K562 (cell line): ENCODE results near the gene STK24. TPM values are rescaled to one million over a fixed set of nuclear protein-coding genes. Genes with fewer than 3 reads are reported as not detected.
A peak's percentile ranks its signal among the peaks of the same experiment; 100 is the strongest.

Experiments used
- ATAC-seq: fragments of 200-7000 bp; cut with Tn5 transposase; 3 replicates; pipeline ENCODE4 v1.9.1; 2020; ENCODE audit warnings: moderate library complexity
- BruUV-seq: library from RNA; stranded (reverse); fragments of 400-500 nt; replicated peaks from 2 replicates; lab custom pipeline; 2021; lab: Mats Ljungman, UMichigan
- CTCF ChIA-PET: fragments of 300-600 bp; formaldehyde crosslinking; extraction: SDS; loops from one replicate; lab custom pipeline; 2021; ENCODE audit warnings: low intra/inter-chr PET ratio; lab: Yijun Ruan, JAX
- POLR2A ChIA-PET: fragments of 300-600, 350-650 bp; sonication (Branson Sonifier 250); formaldehyde crosslinking; extraction: SDS; loops from one replicate; lab custom pipeline; 2021; ENCODE audit warnings: antibody characterized with exemption, inconsistent platforms; lab: Yijun Ruan, JAX
- DNase-seq, 4 experiments: peaks; one replicate each; pipeline versions ENCODE4 v3.0.0 to v3.0.0-alpha.2; 2011 to 2018; ENCODE audit warnings: low spot score in 3 of 4, mixed read lengths in 3 of 4; ENCODE audit errors: extremely low read depth in 1 of 4
- FAIRE-seq: peaks from 2 replicates; lab custom pipeline; 2011; peaks lifted over from hg19 to GRCh38; lab: Jason Lieb, UNC
- H2AFZ ChIP-seq: 2 replicates; pipeline ENCODE4 v1.6.0; 2011; ENCODE audit warnings: low read depth, low read length, control low read depth, inconsistent platforms
- H3K27ac ChIP-seq: fragments of 200-600 bp; 3 replicates; pipeline ENCODE4 v1.8.0; 2011; ENCODE audit warnings: low read depth, mild to moderate bottlenecking, control low read depth, inconsistent platforms, low read length, moderate library complexity, mixed read lengths; ENCODE audit errors: extremely low read depth
- H3K27me3 ChIP-seq, 2 experiments: fragments of 300-600 bp in 1 of 2; 2 replicates in 1 of 2; 3 replicates in 1 of 2; pipeline versions ENCODE4 v1.6.0 to v1.8.0; 2011; ENCODE audit warnings: inconsistent platforms in 2 of 2, low read length in 2 of 2, mild to moderate bottlenecking in 1 of 2, mixed read lengths in 1 of 2, moderate library complexity in 1 of 2; ENCODE audit not compliant: control insufficient read depth in 2 of 2, insufficient read depth in 2 of 2
- H3K36me3 ChIP-seq: fragments of 300-600 bp; 3 replicates; pipeline ENCODE4 v1.8.0; 2011; ENCODE audit warnings: mild to moderate bottlenecking, low read length, inconsistent platforms; ENCODE audit not compliant: control insufficient read depth, insufficient read depth
- H3K4me1 ChIP-seq, 2 experiments: fragments of 200-600 bp in 1 of 2; replicated peaks in 1 of 2; 2 replicates in 1 of 2; 3 replicates in 1 of 2; pipeline versions ENCODE4 v1.5.1 to v1.8.0; 2011; ENCODE audit warnings: inconsistent platforms in 2 of 2, low read length in 2 of 2, mild to moderate bottlenecking in 1 of 2, mixed read lengths in 1 of 2, moderate library complexity in 1 of 2; ENCODE audit not compliant: control insufficient read depth in 2 of 2, insufficient read depth in 2 of 2
- H3K4me2 ChIP-seq: 2 replicates; pipeline ENCODE4 v1.6.1; 2011; ENCODE audit warnings: low read length, control low read depth, inconsistent platforms, mixed read lengths; ENCODE audit not compliant: insufficient read depth
- H3K4me3 ChIP-seq: fragments of 200-600 bp; sonication (generic), shearing (Covaris generic); 2 replicates; pipeline ENCODE4 v1.5.1; 2016; ENCODE audit warnings: control low read depth, inconsistent platforms
- H3K79me2 ChIP-seq: fragments of 200-600 bp; 3 replicates; pipeline ENCODE4 v1.8.0; 2011; ENCODE audit warnings: low read length, inconsistent platforms; ENCODE audit not compliant: control insufficient read depth, insufficient read depth
- H3K9ac ChIP-seq, 2 experiments: 2 replicates each; pipeline versions ENCODE4 v1.6.0 to v1.6.1; 2011; ENCODE audit warnings: low read depth in 2 of 2, low read length in 2 of 2, control low read depth in 1 of 2, inconsistent platforms in 1 of 2, mild to moderate bottlenecking in 1 of 2, mixed read lengths in 1 of 2; ENCODE audit not compliant: insufficient read depth in 1 of 2
- H3K9me1 ChIP-seq: one replicate; pipeline ENCODE4 v1.6.0; 2011; ENCODE audit warnings: inconsistent platforms, mild to moderate bottlenecking, low read length, moderate library complexity; ENCODE audit not compliant: control insufficient read depth, insufficient read depth
- H3K9me3 ChIP-seq: replicated peaks from 2 replicates; pipeline ENCODE4 v1.5.1; 2011; ENCODE audit warnings: low read depth, low read length, inconsistent platforms; ENCODE audit not compliant: control insufficient read depth, insufficient read depth
- H4K20me1 ChIP-seq: replicated peaks from 2 replicates; pipeline ENCODE4 v1.6.1; 2011; ENCODE audit warnings: low read length, inconsistent platforms, mixed read lengths; ENCODE audit not compliant: control insufficient read depth, insufficient read depth
- DACH1 ChIP-seq: fragments of 450-650 bp; IDR thresholded peaks from 2 replicates; pipeline ENCODE4 v1.6.1; 2018; ENCODE audit not compliant: partially characterized antibody
- POLR2G ChIP-seq: fragments of 200-400 bp; formaldehyde crosslinking; IDR thresholded peaks from 2 replicates; pipeline ENCODE4 v1.6.1; 2017; ENCODE audit warnings: low read depth, mild to moderate bottlenecking, antibody characterized with exemption, low read length, moderate library complexity
- SAP30 ChIP-seq: fragments of 200-600 bp; sonication (generic); IDR thresholded peaks from 2 replicates; pipeline ENCODE4 v1.6.1; 2012; ENCODE audit warnings: borderline replicate concordance, low read depth, mild to moderate bottlenecking, moderate library complexity, low read length, control low read depth, inconsistent platforms; ENCODE audit not compliant: insufficient read depth, poor library complexity, severe bottlenecking
- TRIM25 ChIP-seq: fragments of 450-650 bp; IDR thresholded peaks from 2 replicates; pipeline ENCODE4 v1.7.0; 2016; ENCODE audit warnings: borderline replicate concordance
- USF1 ChIP-seq: sonication (generic); formaldehyde crosslinking; IDR thresholded peaks from 2 replicates; pipeline ENCODE4 v1.9.0; 2022; ENCODE audit warnings: mild to moderate bottlenecking, missing genetic modification reagents
- WGBS: fragments of 100-300 bp; shearing (Covaris generic); methylation state at CpG from one replicate; pipeline ENCODE4 v1.1.6; 2016; ENCODE audit warnings: low coverage, mixed read lengths; ENCODE audit not compliant: insufficient coverage; ENCODE audit errors: missing lambda C conversion rate; 5-methylcytosine and 5-hydroxymethylcytosine counted together
- in situ Hi-C: fragments of 300-500 bp; cut with MboI; formaldehyde crosslinking; loops from 4 replicates; pipeline ENCODE4 v1.15.0; 2018; ENCODE audit warnings: inconsistent platforms, mixed read lengths
- intact Hi-C: fragments of 100-400 bp; cut with micrococcal nuclease; formaldehyde crosslinking; loops from 2 replicates; pipeline ENCODE4 v1.14.2; 2022
- polyA plus RNA-seq, 8 experiments: library from polyadenylated mRNA; depleted of rRNA in 4 of 8; stranded (reverse) in 5 of 8; unstranded in 3 of 8; fragments of >200 nt; fragmentation: Nextera tagmentation in 2 of 8; fragmentation: Illumina TruSeq in 1 of 8; extraction: Ambion mirVana in 2 of 8; extraction: Trizol in 1 of 8; gene quantifications; 2 replicates each; pipeline versions ENCODE4 v1.2.1 to v1.2.3, GENCODE V29; 2011 to 2014; ENCODE audit warnings: inconsistent platforms in 1 of 8, missing spikeins in 1 of 8
- total RNA-seq, 7 experiments: library from RNA; depleted of rRNA in 6 of 7; stranded (reverse); fragments of >200 nt in 6 of 7; fragmentation: Illumina TruSeq in 2 of 7; extraction: Trizol in 2 of 7; gene quantifications; 2 replicates each; pipeline versions ENCODE4 v1.2.1 to v1.2.3, GENCODE V29; 2011 to 2021; ENCODE audit warnings: low replicate concordance in 1 of 7
- TF ChIP-seq, protein P1 (sequence below), 3 experiments: fragments of 200-800 bp in 1 of 3; fragments of 250-450 bp in 1 of 3; fragments of 450-650 bp in 1 of 3; sonication (Bioruptor Pico) in 1 of 3; sonication (Bioruptor generic) in 1 of 3; formaldehyde crosslinking in 1 of 3; IDR thresholded peaks; 2 replicates each; pipeline versions ENCODE4 v1.6.1 to v1.8.0; 2016 to 2022; ENCODE audit warnings: mild to moderate bottlenecking in 2 of 3, missing genetic modification characterization in 2 of 3, missing compliant biosample characterization in 1 of 3, moderate library complexity in 1 of 3

STK24 gene
- total and polyA plus RNA-seq, 9 of the 15 experiments (the other 6 are each of a cell fraction or from before 2014, with no cell fraction given) = 3.8 to 78.4 (median 28.2) TPM

DNA sequence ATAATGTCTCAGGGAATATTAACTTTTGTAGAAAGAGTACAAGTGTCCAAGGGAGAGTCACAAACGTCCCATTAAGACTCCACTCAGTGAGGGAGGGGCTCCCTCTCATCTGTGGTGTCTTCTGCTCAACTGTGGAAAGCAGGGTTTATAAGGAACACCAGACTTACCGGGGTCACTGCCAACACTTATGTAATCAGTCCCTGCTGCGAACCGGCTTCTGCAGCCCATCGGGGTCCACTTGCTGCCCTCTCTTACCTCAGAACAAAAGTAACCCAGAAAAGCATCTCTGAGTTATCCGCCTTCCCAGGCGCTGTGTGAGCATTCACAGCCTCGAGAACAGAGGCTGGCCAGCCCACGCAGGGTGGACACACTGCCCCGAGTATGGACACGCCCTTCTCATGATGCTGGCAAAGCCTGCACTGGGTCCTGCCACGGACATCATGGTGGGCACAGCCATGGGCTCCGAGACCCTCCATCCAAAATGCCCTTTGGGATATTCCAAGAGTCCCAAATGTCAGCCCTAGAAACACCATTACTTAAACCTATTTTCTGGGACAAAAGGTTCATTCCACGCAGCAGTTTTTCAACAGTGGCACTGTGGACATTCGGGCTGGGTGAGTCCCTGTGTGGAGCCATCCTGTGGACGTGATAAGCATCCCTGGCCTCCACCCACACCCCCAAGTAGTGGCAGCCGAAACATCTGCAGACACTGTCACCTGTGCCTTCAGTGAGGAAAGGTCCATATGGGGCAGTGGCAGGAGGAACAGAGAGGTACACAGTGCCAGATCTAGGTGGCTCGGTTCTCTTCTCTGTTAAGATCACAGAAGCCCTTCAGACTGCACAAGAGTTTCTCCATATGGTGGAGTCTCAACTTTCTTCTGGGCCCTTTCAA lies 63.9 kb downstream of the STK24 start:
- H3K4me1 ChIP-seq = peaks cover 15 to 47% of the 10 kb centered on the region in 2 experiments; a peak in 4 of 5 replicates
- POLR2A ChIA-PET = no interaction called here
- no TSS peak for BruUV-seq
- no peaks in the 10 kb centered on the region for H3K9me3 ChIP-seq
- FAIRE-seq (no peak), ATAC-seq (no peak), DNase-seq (no peak)
- TF ChIP-seq POLR2G (0 out of 2 replicates have a peak, but pooled peaks have one; percentile 14), USF1 (CRISPR knock-in tag) (no peak)
- H3K27me3 ChIP-seq = no peaks in the 10 kb centered on the region
- in situ Hi-C loops = no loop called here
- CTCF ChIA-PET = no interaction called here
- no peak overlapping the region for H3K4me2 ChIP-seq
- no peak overlapping the region for H3K4me3 ChIP-seq
- peaks cover 29% of the 10 kb centered on the region; the same call in 2 of the 3 replicates for H3K36me3 ChIP-seq
- H4K20me1 ChIP-seq = no peaks in the 10 kb centered on the region
- peaks cover 6% of the 10 kb centered on the region for H3K9me1 ChIP-seq
- intact Hi-C loops = no loop called here
- no peak overlapping the region for H2AFZ ChIP-seq
- no peak overlapping the region for H3K9ac ChIP-seq
- no peak overlapping the region for H3K27ac ChIP-seq
- peaks cover 63% of the 10 kb centered on the region for H3K79me2 ChIP-seq
- 75% methylated on average over 14 of the region's 18 CpGs for WGBS

DNA sequence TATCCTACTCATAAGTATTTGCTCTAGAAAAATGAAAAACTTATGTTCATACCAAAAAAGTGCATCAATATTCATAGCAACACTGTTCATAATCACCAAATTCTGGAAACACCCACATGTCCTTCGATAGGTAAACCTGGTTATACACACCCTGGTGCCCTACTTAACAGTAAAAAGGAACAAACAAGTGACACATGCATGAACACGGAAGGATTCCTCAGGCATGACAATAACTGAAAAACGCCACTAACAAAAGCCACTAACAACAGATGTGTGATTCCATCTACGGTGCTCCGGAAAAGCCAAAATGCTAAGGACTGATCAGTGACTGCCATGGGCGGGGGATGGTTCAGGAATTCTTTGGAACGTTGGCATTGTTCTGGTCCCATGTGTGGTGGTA lies 65.5 kb downstream of the STK24 start:
- H3K4me1 ChIP-seq = peaks cover 20 to 55% of the 10 kb centered on the region in 2 experiments; a peak in 4 of 5 replicates
- POLR2A ChIA-PET = no interaction called here
- no peaks in the 10 kb centered on the region for H3K27me3 ChIP-seq
- H3K9me1 ChIP-seq = peaks cover 6% of the 10 kb centered on the region
- CTCF ChIA-PET = no interaction called here
- H2AFZ ChIP-seq = no peak overlapping the region
- no peak overlapping the region for H3K9ac ChIP-seq
- H3K4me3 ChIP-seq = no peak overlapping the region
- FAIRE-seq = no peak
- peaks cover 18% of the 10 kb centered on the region; the same call in 2 of the 3 replicates for H3K36me3 ChIP-seq
- in situ Hi-C loops = no loop called here
- H3K27ac ChIP-seq = no peak overlapping the region
- no peaks in the 10 kb centered on the region; the same call in 1 of the 2 replicates for H4K20me1 ChIP-seq
- 79% methylated on average over 5 of the region's 7 CpGs for WGBS
- no TSS peak for BruUV-seq
- H3K4me2 ChIP-seq = no peak overlapping the region
- ATAC-seq = no peak
- no peaks in the 10 kb centered on the region for H3K9me3 ChIP-seq
- H3K79me2 ChIP-seq = peaks cover 75% of the 10 kb centered on the region
- intact Hi-C loops = no loop called here
- no peak for DNase-seq
- no peak for TF ChIP-seq SAP30
- no peak for TF ChIP-seq TRIM25
- no peak for TF ChIP-seq DACH1
- TF ChIP-seq, protein P1, sequence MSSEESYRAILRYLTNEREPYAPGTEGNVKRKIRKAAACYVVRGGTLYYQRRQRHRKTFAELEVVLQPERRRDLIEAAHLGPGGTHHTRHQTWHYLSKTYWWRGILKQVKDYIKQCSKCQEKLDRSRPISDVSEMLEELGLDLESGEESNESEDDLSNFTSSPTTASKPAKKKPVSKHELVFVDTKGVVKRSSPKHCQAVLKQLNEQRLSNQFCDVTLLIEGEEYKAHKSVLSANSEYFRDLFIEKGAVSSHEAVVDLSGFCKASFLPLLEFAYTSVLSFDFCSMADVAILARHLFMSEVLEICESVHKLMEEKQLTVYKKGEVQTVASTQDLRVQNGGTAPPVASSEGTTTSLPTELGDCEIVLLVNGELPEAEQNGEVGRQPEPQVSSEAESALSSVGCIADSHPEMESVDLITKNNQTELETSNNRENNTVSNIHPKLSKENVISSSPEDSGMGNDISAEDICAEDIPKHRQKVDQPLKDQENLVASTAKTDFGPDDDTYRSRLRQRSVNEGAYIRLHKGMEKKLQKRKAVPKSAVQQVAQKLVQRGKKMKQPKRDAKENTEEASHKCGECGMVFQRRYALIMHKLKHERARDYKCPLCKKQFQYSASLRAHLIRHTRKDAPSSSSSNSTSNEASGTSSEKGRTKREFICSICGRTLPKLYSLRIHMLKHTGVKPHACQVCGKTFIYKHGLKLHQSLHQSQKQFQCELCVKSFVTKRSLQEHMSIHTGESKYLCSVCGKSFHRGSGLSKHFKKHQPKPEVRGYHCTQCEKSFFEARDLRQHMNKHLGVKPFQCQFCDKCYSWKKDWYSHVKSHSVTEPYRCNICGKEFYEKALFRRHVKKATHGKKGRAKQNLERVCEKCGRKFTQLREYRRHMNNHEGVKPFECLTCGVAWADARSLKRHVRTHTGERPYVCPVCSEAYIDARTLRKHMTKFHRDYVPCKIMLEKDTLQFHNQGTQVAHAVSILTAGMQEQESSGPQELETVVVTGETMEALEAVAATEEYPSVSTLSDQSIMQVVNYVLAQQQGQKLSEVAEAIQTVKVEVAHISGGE (CRISPR knock-in tag; IDR thresholded peaks at IDR 0.05) = no peak
